Activated T-cell treated with anti-CD3 and anti-CD28 coated beads for 1 hour (primary cell): ENCODE results near the gene KCNG2.

Experiments
- DNase-seq: peaks from one replicate; pipeline ENCODE4 v3.0.0-alpha.2; 2020; ENCODE audit warnings: low read depth

The KCNG2 gene

DNA sequence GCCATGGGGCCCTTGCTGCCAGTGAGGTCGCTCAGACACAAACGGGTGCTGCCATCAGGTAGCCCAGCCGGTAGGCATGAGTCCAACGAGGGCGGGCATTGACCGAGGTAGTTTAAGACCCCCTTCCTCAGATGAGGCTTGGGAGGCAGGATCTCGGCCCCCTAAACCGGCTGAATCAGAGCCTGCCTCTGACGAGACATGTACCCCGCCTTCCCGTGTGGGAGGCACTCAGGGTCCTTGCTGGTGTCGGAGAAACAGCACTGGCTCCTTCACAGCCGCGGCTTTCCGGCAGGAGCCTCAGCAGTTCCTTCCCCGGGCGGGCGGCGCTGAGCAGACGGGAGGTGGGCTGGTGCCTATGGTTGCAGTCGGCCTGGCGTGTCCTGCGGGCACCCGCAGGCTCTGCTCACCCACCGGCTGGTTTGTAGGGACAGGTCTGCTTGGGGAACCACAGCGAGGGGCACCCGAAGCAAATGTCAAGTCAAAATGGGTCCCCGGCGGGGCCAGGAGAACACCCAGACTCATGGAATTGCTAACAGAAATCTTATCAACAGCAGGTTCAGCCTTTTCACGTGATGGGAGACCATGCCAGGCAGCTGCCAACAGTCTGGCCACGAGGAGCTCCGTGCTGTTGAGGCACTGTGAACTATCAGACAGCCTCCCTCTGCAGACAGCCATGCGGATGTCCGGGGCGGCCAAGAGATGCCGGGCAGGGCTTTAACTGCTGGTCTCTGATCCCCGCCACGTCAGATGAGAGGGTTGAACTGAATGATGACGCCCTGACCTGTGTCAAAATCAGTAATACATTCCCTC lies 2.8 kb downstream of the KCNG2 start:
- no peak for DNase-seq

DNA sequence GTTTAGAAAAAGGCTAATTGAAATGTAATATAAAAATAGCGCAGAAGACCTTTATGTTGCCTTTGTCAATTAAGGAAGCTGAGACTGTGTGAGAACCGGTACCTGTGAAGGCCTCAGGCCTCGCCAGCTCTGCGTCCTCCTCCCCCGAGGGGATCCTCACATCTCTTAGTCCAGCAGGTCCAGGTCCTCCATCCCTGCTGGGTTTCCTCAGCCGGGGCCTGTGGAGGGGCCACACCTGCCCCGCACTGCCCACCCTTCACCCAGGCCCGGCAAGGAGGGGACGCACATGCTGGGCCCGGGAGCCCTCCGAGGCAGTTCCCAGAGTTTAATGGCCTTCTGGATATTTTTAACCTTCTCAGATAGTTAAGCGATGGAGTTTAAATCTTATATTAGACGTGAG lies 3.5 kb downstream of the KCNG2 start:
- no peak for DNase-seq

DNA sequence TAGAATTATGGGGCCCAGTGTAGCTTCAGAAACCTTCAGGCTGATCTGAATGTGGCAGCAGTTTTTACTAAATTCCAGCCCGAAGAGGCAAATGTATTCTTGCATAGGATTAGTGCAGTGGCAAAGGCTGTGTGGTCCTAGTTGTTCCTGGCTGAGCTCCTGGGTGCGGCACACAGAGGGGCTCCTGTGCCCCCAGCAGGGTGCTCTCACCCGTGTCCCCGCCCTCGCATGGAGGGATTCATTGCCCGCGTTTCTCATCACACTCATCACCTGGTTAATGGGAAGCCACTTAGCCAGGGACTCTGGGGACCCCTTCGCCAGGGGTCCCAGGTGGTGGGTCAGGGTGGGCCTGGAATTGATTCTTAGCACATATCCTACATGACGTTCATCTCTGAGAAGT lies 3.9 kb downstream of the KCNG2 start:
- DNase-seq: no peak

DNA sequence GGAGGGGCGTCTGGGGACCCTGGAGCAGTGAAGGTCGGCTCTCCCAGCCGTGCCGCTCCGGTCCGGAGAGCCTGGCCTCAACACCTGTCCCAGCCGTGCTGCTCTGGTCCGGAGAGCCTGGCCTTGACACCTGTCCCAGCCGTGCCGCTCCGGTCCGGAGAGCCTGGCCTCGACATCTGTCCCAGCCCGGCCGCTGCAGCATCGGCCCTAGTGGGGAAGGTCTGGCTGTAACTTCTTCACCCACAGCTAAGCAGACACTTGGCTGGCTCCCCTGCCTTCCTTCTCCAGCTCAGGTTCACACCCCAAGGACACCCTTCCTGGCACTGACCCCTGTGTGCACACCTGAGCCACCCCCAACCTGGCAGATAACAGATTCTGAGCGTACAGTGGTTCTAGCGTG lies 4.6 kb downstream of the KCNG2 start:
- DNase-seq: no peak

DNA sequence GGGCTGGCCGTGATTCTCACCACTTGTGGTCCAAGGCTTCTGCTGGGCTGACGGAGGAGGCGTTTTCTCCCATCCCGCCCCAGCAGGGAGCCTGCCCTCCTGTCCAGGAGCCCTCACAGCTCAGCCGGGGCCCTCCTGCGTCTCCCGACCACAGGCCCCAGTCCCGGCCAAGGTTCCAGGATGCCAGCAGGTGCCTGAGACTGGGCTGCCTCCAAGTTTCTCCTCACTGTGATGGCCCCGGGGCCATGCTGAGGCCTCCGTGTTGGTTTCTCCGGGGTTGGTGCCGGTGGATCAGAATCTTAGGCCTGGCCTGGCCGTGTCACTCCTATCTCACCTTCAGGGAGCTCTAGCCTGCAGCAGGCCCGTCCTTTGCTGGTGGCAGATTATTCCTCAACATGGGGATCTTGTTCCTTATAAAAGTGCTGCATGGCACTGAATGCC lies 5.9 kb downstream of the KCNG2 start:
- DNase-seq: no peak

DNA sequence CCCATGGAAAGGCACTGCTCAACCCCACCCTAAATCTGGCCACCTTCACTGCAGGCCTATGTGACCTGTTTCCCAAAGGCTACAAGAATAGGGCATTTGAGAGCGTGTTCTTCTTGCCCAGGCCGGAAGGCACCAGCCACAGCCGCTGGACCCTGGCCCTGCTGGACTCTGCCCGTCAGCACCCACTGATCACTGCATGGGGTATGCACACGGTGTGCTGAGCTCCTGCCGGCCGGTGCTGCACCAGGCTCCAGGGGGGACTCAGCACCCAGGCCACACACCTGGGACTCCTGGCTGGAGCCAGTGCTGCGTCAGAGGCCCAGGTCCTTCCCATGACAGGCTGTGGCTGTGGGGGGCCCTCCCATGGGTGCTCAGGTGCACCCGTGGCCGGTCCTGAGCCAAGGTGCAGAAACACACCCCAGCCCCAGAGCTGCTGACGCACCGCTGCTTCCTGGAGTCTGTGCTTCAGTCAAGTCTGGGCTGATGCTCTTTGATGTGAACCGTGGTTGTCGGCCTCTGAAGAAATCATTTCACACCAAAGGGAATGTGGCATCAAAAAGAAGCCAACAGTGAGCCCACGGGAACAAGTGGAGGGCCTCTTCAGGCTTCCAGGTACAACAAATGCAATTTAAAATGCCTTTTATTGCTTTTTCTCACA lies 6.5 kb downstream of the KCNG2 start:
- no peak for DNase-seq

DNA sequence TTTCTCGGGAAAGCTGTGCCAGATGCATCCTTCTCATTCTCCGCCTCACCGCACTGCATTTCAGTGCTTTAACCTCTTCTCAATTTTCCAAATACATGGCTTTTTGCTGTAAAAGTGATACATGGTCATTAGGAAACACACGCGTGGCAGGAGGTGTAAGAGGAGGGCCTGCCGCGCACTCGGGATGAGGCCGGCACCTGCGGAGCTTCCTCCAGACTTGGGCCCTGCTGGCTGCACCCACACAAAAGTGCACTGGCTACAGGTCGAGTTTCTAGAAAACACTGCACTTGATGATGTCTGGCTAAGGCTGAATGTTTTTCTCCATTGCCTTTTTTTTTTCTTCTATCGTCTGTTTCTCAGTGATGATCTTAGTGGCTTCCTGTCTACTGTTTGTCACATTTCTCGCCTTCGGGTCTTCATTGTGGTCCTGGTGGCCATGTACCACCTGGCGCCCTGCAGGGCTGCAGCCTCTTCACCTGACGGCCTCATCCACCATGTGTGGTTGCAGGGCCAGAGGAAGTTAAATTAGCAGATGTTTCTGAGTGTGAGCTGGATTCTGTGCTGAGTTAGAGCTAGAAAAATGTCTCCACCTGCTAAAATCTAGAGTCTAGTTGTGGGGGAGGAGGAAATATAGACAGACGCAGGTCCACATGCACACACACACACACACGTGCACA lies 7.6 kb downstream of the KCNG2 start:
- DNase-seq: no peak

DNA sequence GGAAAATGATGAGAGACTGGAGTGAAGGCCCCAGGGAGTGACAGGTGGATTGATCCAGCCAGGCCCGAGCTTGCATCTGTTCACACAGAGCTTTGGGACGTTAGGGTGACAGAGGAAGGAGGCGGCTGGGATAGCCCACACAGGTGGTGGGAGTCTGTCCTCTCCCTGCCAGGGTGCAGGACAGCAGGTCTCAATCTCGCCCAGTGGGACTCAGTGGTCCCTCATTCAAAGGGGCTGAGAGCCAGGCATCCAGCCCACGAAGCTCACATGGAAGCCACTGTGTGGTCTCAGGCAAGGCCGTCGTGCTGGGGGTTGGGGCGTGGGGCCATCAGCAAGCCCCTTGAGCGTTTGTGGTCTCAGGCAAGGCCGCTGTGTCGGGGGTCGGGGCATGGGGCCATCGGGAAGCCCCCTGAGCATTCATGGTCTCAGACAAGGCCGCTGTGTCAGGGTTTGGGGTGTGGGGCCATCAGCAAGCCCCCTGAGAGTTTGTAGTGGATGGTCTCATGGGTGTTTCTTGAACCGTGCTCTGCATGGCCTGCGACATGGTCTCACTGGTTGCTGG lies 8.3 kb downstream of the KCNG2 start:
- no peak for DNase-seq

DNA sequence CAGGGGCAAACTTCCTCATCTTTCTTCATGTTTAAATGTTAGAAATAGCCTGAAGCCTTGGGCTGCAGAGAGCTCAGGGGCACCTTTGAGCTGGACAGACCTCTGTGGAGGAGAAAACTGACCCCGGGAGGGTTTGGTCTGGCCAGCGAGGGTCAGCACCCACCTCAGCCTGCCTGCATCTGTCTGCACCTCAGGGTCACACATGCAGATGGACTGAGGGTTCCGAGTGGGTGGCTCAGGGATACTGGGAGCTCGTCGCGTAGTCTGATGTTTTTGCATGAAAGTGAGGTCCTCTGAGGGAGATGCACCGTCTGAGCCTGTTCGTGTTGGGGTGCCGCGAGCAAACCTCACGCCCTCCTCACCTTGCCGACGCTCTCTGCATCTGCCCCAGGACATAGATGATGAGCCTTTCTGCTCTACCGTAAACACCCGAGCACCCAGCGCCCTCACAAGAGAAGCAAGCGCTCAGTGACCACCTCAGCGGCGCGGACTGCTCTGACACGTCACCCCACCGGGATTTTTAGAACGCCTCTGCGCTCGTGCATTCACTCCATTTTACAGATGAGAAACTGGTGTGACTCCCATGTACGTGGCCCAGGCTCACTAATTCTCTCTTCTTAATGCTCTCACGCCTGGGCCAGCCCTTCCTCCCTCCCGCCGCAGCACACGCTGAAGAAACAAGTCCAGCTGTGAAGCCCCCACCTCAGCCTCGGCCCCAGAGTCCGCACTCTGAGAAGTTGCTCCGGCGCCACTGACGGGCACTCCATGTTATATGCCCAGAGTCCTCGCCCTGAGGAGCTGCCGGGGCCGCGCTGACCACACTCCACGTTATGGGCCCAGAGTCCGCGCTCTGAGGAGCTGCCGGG lies 9.5 kb downstream of the KCNG2 start:
- no peak for DNase-seq

DNA sequence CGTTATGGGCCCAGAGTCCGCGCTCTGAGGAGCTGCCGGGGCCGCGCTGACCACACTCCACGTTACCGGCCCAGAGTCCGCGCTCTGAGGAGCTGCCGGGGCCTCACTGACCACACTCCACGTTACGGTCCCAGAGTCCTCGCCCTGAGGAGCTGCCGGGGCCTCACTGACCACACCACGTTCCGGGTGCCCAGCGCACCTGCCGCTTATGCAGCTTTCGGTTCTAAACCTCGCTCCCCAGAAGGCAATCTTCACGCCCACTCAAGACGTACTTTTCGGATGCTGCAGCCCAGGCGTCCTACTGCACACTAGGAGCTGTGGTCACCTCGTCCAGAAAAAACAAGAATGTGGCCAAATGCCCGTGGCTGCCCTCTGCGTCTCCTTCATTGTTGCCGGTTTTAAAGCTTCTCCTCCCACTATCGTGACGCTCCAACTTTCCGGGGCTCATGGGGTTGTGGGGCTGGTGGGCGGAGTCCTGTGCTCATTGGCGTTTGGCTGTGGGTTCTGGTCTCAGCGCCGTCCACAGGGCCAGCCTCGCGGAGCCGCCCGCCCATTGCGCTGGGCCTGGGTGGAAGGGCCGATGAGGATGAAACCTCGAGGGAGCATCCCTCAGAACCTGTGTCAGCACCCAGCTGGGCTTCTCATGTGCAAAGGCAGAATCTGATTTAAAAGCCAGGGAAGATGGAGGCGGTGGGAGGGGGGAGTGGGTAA lies 11.9 kb downstream of the KCNG2 start:
- DNase-seq: no peak

DNA sequence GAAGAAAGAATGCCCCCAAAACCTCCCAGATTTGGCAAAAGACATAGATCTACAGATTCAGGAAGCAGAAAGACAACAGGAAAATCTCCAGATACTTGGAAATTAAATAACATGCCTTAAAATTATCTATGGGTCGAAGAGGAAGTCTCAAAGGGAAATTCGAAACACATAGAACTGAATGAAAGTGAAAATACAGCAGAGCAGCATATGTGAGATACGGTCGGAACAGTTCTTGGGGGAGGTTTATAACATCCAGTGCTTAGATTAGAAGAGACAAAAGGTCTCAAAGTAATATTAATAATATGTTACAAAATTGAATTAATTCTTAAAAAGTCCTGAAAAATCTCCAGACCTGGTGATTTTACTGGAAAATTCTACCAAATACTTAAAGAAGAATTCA lies 14.3 kb downstream of the KCNG2 start:
- DNase-seq: no peak

DNA sequence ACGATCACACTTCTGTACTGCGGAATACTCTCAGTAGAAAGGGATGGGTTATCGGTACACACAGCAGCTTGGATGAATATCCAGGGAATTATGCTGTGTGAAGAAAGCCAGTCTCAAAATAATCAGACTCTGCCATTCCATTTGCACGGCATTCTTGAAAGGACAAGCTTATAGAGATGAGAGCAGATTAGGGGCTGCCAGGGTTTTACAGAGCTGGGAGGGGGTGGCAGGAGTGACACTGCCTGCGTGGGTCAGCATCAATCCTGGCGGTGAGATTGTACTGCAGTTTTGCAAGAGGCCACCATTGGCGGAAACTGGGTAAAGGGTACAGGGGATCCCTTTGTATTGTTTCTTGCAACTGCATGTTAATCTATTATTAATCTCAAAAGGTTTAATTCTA lies 16.6 kb downstream of the KCNG2 start:
- DNase-seq: no peak

DNA sequence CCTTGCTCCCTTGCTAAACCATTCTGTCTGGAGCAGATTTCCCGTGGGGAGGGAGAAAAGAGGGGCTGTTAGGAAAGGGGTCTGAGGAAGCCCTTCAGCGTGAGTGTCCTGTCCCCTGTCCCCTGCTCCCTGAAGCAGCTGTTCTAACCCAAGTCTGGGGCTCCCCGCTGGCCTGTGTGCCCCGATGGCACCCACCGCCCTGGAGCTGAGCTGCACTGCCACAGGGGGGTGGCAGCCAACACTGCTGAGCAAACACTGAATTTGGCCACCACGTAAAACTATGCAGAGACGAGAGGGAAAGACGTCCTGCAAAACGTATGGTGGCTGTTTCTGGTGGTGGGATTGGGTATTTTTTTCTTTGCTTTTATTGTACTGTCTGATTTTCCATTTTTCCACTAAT lies 17.9 kb downstream of the KCNG2 start:
- DNase-seq: no peak

DNA sequence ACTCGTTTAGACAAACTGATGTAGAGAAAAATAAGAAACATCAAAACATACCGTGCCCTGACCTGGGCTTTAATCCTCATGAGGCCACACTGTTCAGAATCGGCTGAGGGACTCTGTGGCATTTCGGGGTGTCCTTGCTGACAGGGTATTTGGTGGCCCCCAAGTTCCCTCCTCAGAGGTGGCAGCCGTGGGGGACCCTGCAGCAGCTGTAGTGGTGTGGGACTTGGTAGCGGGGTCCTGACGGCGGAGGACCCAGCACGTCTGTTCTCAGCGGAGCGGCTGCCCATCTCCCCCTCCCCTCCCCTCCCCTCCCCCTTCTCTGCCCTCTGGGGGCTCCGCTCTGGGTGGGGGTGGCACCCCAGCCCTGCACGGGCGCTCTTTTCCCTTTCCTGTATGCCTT lies 18.4 kb downstream of the KCNG2 start:
- DNase-seq: no peak

DNA sequence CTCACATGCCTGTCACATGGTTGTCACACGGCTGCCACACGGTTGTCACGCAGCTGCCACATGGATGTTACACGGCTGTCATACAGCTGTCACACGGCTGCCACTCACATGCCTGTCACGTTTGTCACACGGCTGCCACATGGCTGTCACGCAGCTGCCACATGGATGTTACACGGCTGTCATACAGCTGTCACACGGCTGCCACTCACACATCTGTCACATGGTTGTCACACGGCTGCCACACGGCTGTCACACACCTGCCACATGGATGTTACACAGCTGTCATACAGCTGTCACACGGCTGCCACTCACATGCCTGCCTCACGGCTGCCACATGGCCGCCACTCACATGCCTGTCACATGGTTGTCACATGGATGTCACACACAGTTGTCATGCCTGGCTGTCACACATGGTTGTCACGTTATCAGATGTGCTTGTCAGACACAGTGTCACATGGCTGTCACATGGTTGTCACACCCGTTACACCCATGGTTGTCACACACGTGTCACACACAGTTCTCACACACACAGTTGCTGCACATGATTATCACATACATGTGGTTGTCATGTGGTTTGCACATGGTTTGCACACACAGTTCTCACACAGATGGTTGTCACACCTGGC lies 19.4 kb downstream of the KCNG2 start:
- DNase-seq: no peak

DNA sequence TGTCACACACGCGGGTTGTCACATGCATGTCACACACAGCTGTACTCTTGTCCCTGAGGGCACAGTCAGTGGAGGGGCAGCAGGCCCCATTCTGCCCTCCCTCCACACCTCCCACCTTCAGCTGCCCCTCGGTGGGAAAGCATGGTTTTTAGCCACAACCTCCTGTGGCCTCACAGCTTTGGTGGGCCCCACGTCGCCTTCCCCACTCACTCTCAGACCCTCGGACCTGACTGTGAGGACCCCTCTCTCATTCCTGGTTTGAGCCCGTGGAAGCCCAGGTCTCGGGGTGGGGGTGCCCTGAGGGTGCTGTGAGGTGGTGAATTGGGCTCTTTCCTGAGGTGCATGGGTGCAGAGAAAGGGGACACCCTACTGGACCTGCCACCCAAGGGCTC lies 19.9 kb downstream of the KCNG2 start:
- DNase-seq: no peak

DNA sequence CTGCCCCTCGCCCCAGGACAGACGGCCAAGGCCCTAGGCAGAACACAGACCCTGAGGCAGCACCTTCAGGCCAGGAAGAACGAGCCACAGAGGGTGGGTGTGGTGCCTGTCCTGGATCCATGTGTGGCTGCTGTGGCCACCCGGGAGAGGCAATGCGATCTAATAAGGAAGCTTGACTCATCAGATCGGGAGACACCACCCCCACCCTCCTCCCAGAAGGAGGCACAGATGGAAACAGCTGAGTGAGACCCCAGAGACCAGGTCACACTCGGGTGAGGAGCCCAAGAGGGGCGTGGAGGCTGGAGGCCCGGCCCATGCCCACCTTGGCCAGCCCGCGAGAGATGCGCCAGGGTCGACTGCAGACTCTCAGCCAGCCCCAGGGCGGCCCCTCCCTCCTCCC lies 20.3 kb downstream of the KCNG2 start:
- no peak for DNase-seq

DNA sequence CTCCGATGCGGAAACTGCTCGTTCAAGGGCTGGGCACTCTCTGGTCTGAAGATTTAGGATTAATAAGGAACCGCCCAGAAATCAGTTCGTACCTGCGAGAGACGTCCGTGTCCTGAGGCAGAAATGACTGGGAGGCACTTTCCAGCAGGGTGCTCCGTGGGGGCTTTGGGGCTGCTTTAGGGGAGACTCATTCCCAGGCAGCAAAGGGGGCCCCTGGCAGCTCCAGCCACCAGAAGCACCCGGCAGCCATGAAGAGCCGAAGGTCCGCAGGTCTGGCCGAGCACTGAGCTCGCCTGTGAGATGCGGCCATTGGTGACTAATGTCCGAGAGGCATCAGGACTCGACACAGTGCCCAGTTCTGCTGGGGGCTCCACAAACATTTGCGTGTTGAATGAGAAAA lies 20.9 kb downstream of the KCNG2 start:
- no peak for DNase-seq

DNA sequence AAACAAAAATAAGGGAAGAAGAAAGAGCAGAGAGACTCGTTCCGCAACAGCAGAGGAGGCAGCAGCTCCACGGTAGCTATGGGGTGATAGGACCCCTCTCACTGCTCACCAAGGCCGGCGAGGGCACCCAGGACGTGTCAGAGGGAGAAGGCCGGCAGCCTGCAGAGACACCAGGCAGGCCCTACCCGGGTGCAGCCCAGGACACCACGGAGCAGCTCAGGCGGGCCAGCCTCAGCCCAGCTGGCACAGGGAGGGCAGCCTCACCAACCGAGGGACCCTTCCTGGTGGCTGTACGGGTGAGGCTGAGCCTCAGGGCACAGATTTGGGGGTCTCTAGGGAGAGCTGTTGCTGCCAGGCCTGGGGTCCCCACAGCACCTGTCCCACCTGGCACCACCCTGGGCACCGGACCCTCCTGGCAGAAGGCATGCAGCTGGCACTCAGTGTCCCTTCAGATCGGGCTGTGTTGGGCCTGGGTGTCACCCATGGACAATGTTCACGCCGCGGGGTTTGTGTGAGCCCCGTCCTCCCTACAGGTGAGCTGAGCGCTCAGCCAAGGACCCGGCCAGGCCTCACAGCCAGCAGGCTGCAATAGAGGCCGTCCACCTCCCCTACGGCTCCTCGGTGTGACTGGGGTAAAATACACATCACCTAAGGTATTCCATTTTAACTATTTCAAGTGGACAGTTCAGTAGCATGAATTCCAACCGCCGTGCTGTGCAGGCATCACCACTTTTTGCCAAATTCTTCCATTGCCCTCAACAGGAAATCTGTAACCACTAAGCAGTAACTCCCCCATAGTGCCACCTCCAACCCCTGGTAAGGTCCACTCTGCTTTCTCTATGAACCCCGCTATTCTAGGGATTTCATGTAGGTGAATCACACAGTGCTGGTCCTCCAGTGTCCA lies 21.6 kb downstream of the KCNG2 start:
- no peak for DNase-seq

DNA sequence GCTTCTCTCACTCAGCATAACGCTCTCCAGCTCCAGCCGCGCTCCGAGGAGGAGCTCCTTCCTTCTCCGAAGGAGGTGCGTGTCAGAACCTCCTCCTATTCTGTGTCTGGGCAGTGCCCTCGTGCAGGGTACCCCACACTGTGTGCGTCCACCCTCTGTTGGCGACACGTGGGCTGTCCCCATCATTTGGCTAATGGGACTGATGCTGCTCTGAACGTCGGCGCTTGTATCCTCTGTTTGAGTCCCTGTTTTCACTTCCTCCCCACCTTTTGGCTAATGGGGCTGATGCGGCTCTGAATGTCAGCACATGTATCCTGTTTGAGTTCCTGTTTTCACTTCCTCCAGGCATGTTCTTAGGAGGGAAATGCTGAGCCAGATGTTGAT lies 22.2 kb downstream of the KCNG2 start:
- DNase-seq: no peak
